GM23248 (cell line): ENCODE results near the gene ATOSB. TPM values are rescaled to one million over a fixed set of nuclear protein-coding genes. Genes with fewer than 3 reads are reported as not detected.

Experiments
- DNase-seq: peaks from one replicate; pipeline ENCODE4 v3.0.0-alpha.2; 2015
- H2AFZ ChIP-seq: fragments of 200-600 bp; sonication (generic); 2 replicates; pipeline ENCODE4 v1.6.1; 2016; ENCODE audit warnings: antibody characterized with exemption
- H3F3A ChIP-seq: fragments of 200-600 bp; sonication (generic); 2 replicates; pipeline ENCODE4 v1.6.1; 2016; ENCODE audit warnings: mild to moderate bottlenecking, antibody characterized with exemption, mixed run types; ENCODE audit not compliant: insufficient read depth
- H3K27ac ChIP-seq: fragments of 200-600 bp; sonication (generic); 2 replicates; pipeline ENCODE4 v1.5.1; 2016; ENCODE audit warnings: mild to moderate bottlenecking
- H3K27me3 ChIP-seq: fragments of 200-600 bp; sonication (generic); replicated peaks from 2 replicates; pipeline ENCODE4 v1.6.1; 2016; ENCODE audit warnings: mild to moderate bottlenecking; ENCODE audit not compliant: insufficient read depth
- H3K36me3 ChIP-seq: fragments of 200-600 bp; sonication (generic); 2 replicates; pipeline ENCODE4 v1.6.1; 2016; ENCODE audit warnings: low read depth, mild to moderate bottlenecking
- H3K4me1 ChIP-seq: fragments of 200-600 bp; sonication (generic); 2 replicates; pipeline ENCODE4 v1.6.1; 2016; ENCODE audit warnings: mild to moderate bottlenecking; ENCODE audit not compliant: insufficient read depth
- H3K4me2 ChIP-seq: fragments of 200-600 bp; sonication (generic); one replicate; pipeline ENCODE4 v1.6.1; 2016; ENCODE audit warnings: mild to moderate bottlenecking; ENCODE audit not compliant: unreplicated experiment
- H3K4me3 ChIP-seq: fragments of 200-600 bp; sonication (generic); 2 replicates; pipeline ENCODE4 v1.5.1; 2016; ENCODE audit warnings: mild to moderate bottlenecking
- H3K79me2 ChIP-seq: fragments of 200-600 bp; sonication (generic); 2 replicates; pipeline ENCODE4 v1.6.1; 2016; ENCODE audit warnings: mild to moderate bottlenecking; ENCODE audit not compliant: insufficient read depth
- H3K9ac ChIP-seq: fragments of 200-600 bp; sonication (generic); 2 replicates; pipeline ENCODE4 v1.6.1; 2016; ENCODE audit warnings: mild to moderate bottlenecking
- H3K9me2 ChIP-seq: fragments of 200-600 bp; sonication (generic); 2 replicates; pipeline ENCODE4 v1.6.1; 2016; ENCODE audit warnings: mixed run types, mild to moderate bottlenecking, moderate library complexity; ENCODE audit not compliant: insufficient read depth
- H3K9me3 ChIP-seq: fragments of 200-600 bp; sonication (generic); one replicate; pipeline ENCODE4 v1.6.1; 2017; ENCODE audit warnings: low read depth
- H4K20me1 ChIP-seq: fragments of 200-600 bp; sonication (generic); 2 replicates; pipeline ENCODE4 v1.6.0; 2016; ENCODE audit not compliant: insufficient read depth
- EZH2 ChIP-seq: fragments of 200-600 bp; sonication (generic); IDR thresholded peaks from 2 replicates; pipeline ENCODE4 v1.6.1; 2018; ENCODE audit warnings: antibody characterized with exemption, mild to moderate bottlenecking; ENCODE audit not compliant: insufficient read depth, poor library complexity, severe bottlenecking
- EZH2phosphoT487 ChIP-seq: fragments of 200-600 bp; sonication (generic); IDR thresholded peaks from 2 replicates; pipeline ENCODE4 v1.6.1; 2018; ENCODE audit warnings: antibody characterized with exemption, moderate library complexity, mild to moderate bottlenecking, low read depth; ENCODE audit not compliant: insufficient read depth
- WGBS, 2 experiments: methylation state at CpG; one replicate each; pipeline ENCODE4 v1.1.6; 2015 to 2017; ENCODE audit warnings: low lambda C conversion rate in 2 of 2, low coverage in 1 of 2; ENCODE audit errors: missing lambda C conversion rate in 2 of 2; 5-methylcytosine and 5-hydroxymethylcytosine counted together
- in situ Hi-C: fragments of 300-500 bp; cut with MboI; formaldehyde crosslinking; loops from 2 replicates; pipeline ENCODE4 v1.15.0; 2020
- polyA plus RNA-seq: library from polyadenylated mRNA; unstranded; fragments of >200 nt; fragmentation: Nextera tagmentation; extraction: Ambion mirVana; gene quantifications from 2 replicates; pipeline ENCODE4 v1.2.1, GENCODE V29; 2016
- total RNA-seq: library from RNA; depleted of rRNA; stranded (reverse); fragments of >200 nt; shearing (Covaris generic); gene quantifications from 2 replicates; pipeline ENCODE4 v1.2.3, GENCODE V29; 2014

Gene ATOSB
- total and polyA plus RNA-seq, 2 experiments from 2014 or later = 30.5 to 50.4 TPM

GRCh38 chr9:35067056-35067455 lies 48.6 kb downstream of the ATOSB start:
- Histone ChIP-seq H4K20me1 (peaks cover 31% of the 10 kb centered on the region), H3K9me2 (no peaks in the 10 kb centered on the region), H3K36me3 (peaks cover 53% of the 10 kb centered on the region), H3K4me2 (no peak overlapping the region), H3K27me3 (no peaks in the 10 kb centered on the region), H3K9ac (no peak overlapping the region), H2AFZ (no peak overlapping the region), H3K4me3 (no peak overlapping the region), H3K27ac (no peak overlapping the region), H3K9me3 (no peaks in the 10 kb centered on the region), H3K79me2 (peaks cover 98% of the 10 kb centered on the region), H3K4me1 (peaks cover 28% of the 10 kb centered on the region), H3F3A (peaks cover 28% of the 10 kb centered on the region)
- in situ Hi-C loops = no loop called here
- TF ChIP-seq EZH2 (no peak), EZH2phosphoT487 (no peak)
- DNase-seq = no peak
- WGBS, 2 experiments = 53 to 64% methylated on average over 1 of the region's 1 CpG

- no peak overlapping the region for H3K27ac ChIP-seq
- H3K9me2 ChIP-seq = no peaks in the 10 kb centered on the region
- H3F3A ChIP-seq = peaks cover 50% of the 10 kb centered on the region; the same call in 1 of the 2 replicates
- H3K27me3 ChIP-seq = no peaks in the 10 kb centered on the region
- H3K9ac ChIP-seq = no peak overlapping the region
- 82 to 85% methylated on average over 11 of the region's 11 CpGs for WGBS, 2 experiments
- no peak overlapping the region for H3K4me2 ChIP-seq
- peaks cover 99% of the 10 kb centered on the region for H3K36me3 ChIP-seq
- no peak overlapping the region for H3K4me3 ChIP-seq
- no peaks in the 10 kb centered on the region for H3K4me1 ChIP-seq
- no peak for DNase-seq
- in situ Hi-C loops = no loop called here
- H3K79me2 ChIP-seq = peaks cover 88% of the 10 kb centered on the region
- no peak overlapping the region for H2AFZ ChIP-seq
- TF ChIP-seq EZH2 (no peak), EZH2phosphoT487 (no peak)
- H4K20me1 ChIP-seq = no peaks in the 10 kb centered on the region; the same call in 1 of the 2 replicates
- no peaks in the 10 kb centered on the region for H3K9me3 ChIP-seq
Measured at GRCh38 chr9:35060548-35061207, 55.0 kb downstream of the ATOSB start.

- in situ Hi-C loops = no loop called here
- Histone ChIP-seq H3K27me3 (no peaks in the 10 kb centered on the region), H3K4me1 (no peaks in the 10 kb centered on the region), H3K36me3 (peaks cover 97% of the 10 kb centered on the region), H3K9ac (no peak overlapping the region), H3K9me3 (no peaks in the 10 kb centered on the region), H3K9me2 (no peaks in the 10 kb centered on the region), H3K4me3 (no peak overlapping the region), H4K20me1 (no peaks in the 10 kb centered on the region; the same call in 1 of the 2 replicates), H3K4me2 (no peak overlapping the region), H2AFZ (no peak overlapping the region), H3K79me2 (peaks cover 80% of the 10 kb centered on the region), H3K27ac (no peak overlapping the region), H3F3A (peaks cover 59% of the 10 kb centered on the region)
- TF ChIP-seq EZH2 (no peak), EZH2phosphoT487 (no peak)
- WGBS, 2 experiments = 86 to 90% methylated on average over 10 of the region's 10 CpGs
- no peak for DNase-seq
Measured at GRCh38 chr9:35059438-35059837, 56.2 kb downstream of the ATOSB start.

- in situ Hi-C loops = no loop called here
- 98 to 99% methylated on average over 8 of the region's 8 CpGs for WGBS, 2 experiments
Measured at GRCh38 chr9:35057271-35057620, 58.4 kb downstream of the ATOSB start.

More at GRCh38 chr9:35057271-35057620, 58.4 kb downstream of the ATOSB start:
- no peaks in the 10 kb centered on the region for H3K9me2 ChIP-seq
- DNase-seq = no peak
- H3K9ac ChIP-seq = no peak overlapping the region
- H3K4me2 ChIP-seq = no peak overlapping the region
- H3K79me2 ChIP-seq = peaks cover 67% of the 10 kb centered on the region
- H2AFZ ChIP-seq = no peak overlapping the region
- no peaks in the 10 kb centered on the region for H3K9me3 ChIP-seq
- H4K20me1 ChIP-seq = no peaks in the 10 kb centered on the region; the same call in 1 of the 2 replicates
- peaks cover 82% of the 10 kb centered on the region for H3K36me3 ChIP-seq
- no peak for TF ChIP-seq EZH2
- no peak for TF ChIP-seq EZH2phosphoT487
- no peaks in the 10 kb centered on the region for H3K4me1 ChIP-seq
- no peaks in the 10 kb centered on the region for H3K27me3 ChIP-seq
- H3F3A ChIP-seq = peaks cover 68% of the 10 kb centered on the region
- H3K4me3 ChIP-seq = no peak overlapping the region
- H3K27ac ChIP-seq = no peak overlapping the region
